Astrocyte of the cerebellum (primary cell): Measurements from ENCODE around the gene NDST4.
A peak's percentile ranks its signal among the peaks of the same experiment; 100 is the strongest.
"Not testable (repeated sequence)": the region's sequence is repeated elsewhere in the genome, so short reads cannot be mapped to it uniquely, and the experiment has no call there.

Experiments
- DNase-seq: peaks from one replicate; pipeline ENCODE4 v3.0.0-alpha.2; 2011; ENCODE audit warnings: low read depth
- H3K4me3 ChIP-seq: 2 replicates; pipeline ENCODE4 v1.5.1; 2011; ENCODE audit warnings: mild to moderate bottlenecking, low read depth, low read length, moderate library complexity
- CTCF ChIP-seq: IDR thresholded peaks from 2 replicates; pipeline ENCODE4 v1.5.1; 2012; ENCODE audit warnings: low read length, low read depth, moderate library complexity, mild to moderate bottlenecking; ENCODE audit errors: missing control alignments
- in situ Hi-C: cut with HindIII; loops from 2 replicates; pipeline ENCODE4 v1.10.0; 2017; ENCODE audit warnings: low sequenced_read_pairs

The NDST4 gene

GRCh38 chr4:115028682-115029410 is 84.6 kb downstream of the NDST4 start:
- in situ Hi-C loops, result no loop called here
- no peak for TF ChIP-seq CTCF

GRCh38 chr4:114999880-115000279 is 113.5 kb downstream of the NDST4 start:
- in situ Hi-C loops, result no loop called here
- DNase-seq, result no peak
- TF ChIP-seq CTCF, result no peak
- no peak overlapping the region for H3K4me3 ChIP-seq

More at GRCh38 chr4:115028682-115029410, 84.6 kb downstream of the NDST4 start:
- DNase-seq, result no peak
- no peak overlapping the region for H3K4me3 ChIP-seq

- in situ Hi-C loops, result no loop called here
- H3K4me3 ChIP-seq, result no peak overlapping the region
- DNase-seq, result peak; percentile 78
- TF ChIP-seq CTCF, result no peak
These were observed 115.1 kb downstream of the NDST4 start for GRCh38 chr4:114998316-114998715.

- no peak overlapping the region for H3K4me3 ChIP-seq
- no peak for TF ChIP-seq CTCF
- in situ Hi-C loops, result no loop called here
- DNase-seq, result no peak
These were observed 115.7 kb downstream of the NDST4 start for GRCh38 chr4:114997576-114998247.

- no peak overlapping the region for H3K4me3 ChIP-seq
- DNase-seq, result no peak
- in situ Hi-C loops, result no loop called here
- TF ChIP-seq CTCF, result no peak
These were observed 127.3 kb downstream of the NDST4 start for GRCh38 chr4:114986133-114986532.

- TF ChIP-seq CTCF, result no peak
- DNase-seq, result no peak
- H3K4me3 ChIP-seq, result no peak overlapping the region
- in situ Hi-C loops, result no loop called here
These were observed 132.3 kb downstream of the NDST4 start for GRCh38 chr4:114980932-114981708.

- H3K4me3 ChIP-seq, in situ Hi-C loops, DNase-seq: not testable (repeated sequence)
These were observed 133.0 kb downstream of the NDST4 start for GRCh38 chr4:114980399-114980798.
